Parathyroid adenoma (tissue), 2 donors: ENCODE measurements around the gene DNAJB1.
"Not testable (repeated sequence)": the region's sequence is repeated elsewhere in the genome, so short reads cannot be mapped to it uniquely, and the experiment has no call there.

Experiments used
- H2AFZ ChIP-seq: fragments of 300-600 bp; sonication (generic); one replicate; pipeline ENCODE4 v1.7.0; 2017; ENCODE audit warnings: antibody characterized with exemption, mild to moderate bottlenecking
- H3K27ac ChIP-seq: fragments of 300-600 bp; sonication (generic); one replicate; pipeline ENCODE4 v1.7.0; 2017
- H3K27me3 ChIP-seq: fragments of 300-600 bp; sonication (generic); one replicate; pipeline ENCODE4 v1.7.0; 2017; ENCODE audit warnings: low read length; ENCODE audit not compliant: control insufficient read depth, insufficient read depth
- H3K36me3 ChIP-seq: fragments of 300-600 bp; sonication (generic); one replicate; pipeline ENCODE4 v1.7.0; 2017; ENCODE audit warnings: low read length; ENCODE audit not compliant: control insufficient read depth, insufficient read depth
- H3K4me1 ChIP-seq: fragments of 300-600 bp; sonication (generic); one replicate; pipeline ENCODE4 v1.7.0; 2017; ENCODE audit warnings: control low read depth
- H3K4me2 ChIP-seq: fragments of 300-600 bp; sonication (generic); one replicate; pipeline ENCODE4 v1.7.0; 2017; ENCODE audit warnings: low read length
- H3K4me3 ChIP-seq: fragments of 300-600 bp; sonication (generic); one replicate; pipeline ENCODE4 v1.7.0; 2017; ENCODE audit warnings: low read depth, low read length
- H3K79me2 ChIP-seq: fragments of 300-600 bp; sonication (generic); one replicate; pipeline ENCODE4 v1.7.0; 2017; ENCODE audit warnings: control low read depth
- H3K9ac ChIP-seq: fragments of 300-600 bp; sonication (generic); one replicate; pipeline ENCODE4 v1.7.0; 2017; ENCODE audit warnings: mild to moderate bottlenecking
- H3K9me3 ChIP-seq: fragments of 300-600 bp; sonication (generic); one replicate; pipeline ENCODE4 v1.7.0; 2017; ENCODE audit warnings: low read length; ENCODE audit not compliant: control insufficient read depth
- TF ChIP-seq, protein P1 (sequence below): fragments of 300-600 bp; sonication (generic); IDR thresholded peaks from one replicate; pipeline ENCODE4 v1.7.0; 2017; ENCODE audit warnings: antibody characterized with exemption, mild to moderate bottlenecking
- donor health status: primary hyperparathyroidism.

DNAJB1 gene

DNA sequence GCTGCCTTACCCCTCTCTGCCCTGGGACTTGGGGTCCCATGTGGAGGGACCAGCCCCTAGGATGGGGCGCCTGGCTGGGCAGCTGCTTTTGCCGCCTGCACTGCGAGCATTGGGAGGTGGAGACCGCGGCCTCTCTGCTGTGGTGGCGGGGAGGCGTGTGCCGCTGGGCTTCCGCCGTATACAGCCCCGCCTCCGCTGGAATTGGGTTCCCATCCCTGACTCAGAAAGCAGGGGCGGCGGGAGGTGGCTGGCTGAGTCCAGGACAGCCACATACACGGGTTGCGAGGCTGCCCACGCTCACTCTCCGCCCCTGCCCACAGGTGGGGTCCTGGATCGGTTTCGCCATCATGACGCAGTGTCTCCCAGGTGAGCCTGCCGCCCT, 47.1 kb upstream of the DNAJB1 start:
- Histone ChIP-seq H3K4me2 (no peak overlapping the region), H3K79me2 (peaks cover 29% of the 10 kb centered on the region), H3K9me3 (no peaks in the 10 kb centered on the region), H3K36me3 (no peaks in the 10 kb centered on the region), H3K4me3 (no peak overlapping the region), H3K27ac (no peak overlapping the region), H3K27me3 (no peaks in the 10 kb centered on the region), H2AFZ (no peak overlapping the region), H3K4me1 (peaks cover 28% of the 10 kb centered on the region), H3K9ac (no peak overlapping the region)
- TF ChIP-seq, protein P1, sequence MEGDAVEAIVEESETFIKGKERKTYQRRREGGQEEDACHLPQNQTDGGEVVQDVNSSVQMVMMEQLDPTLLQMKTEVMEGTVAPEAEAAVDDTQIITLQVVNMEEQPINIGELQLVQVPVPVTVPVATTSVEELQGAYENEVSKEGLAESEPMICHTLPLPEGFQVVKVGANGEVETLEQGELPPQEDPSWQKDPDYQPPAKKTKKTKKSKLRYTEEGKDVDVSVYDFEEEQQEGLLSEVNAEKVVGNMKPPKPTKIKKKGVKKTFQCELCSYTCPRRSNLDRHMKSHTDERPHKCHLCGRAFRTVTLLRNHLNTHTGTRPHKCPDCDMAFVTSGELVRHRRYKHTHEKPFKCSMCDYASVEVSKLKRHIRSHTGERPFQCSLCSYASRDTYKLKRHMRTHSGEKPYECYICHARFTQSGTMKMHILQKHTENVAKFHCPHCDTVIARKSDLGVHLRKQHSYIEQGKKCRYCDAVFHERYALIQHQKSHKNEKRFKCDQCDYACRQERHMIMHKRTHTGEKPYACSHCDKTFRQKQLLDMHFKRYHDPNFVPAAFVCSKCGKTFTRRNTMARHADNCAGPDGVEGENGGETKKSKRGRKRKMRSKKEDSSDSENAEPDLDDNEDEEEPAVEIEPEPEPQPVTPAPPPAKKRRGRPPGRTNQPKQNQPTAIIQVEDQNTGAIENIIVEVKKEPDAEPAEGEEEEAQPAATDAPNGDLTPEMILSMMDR, result no peak

DNA sequence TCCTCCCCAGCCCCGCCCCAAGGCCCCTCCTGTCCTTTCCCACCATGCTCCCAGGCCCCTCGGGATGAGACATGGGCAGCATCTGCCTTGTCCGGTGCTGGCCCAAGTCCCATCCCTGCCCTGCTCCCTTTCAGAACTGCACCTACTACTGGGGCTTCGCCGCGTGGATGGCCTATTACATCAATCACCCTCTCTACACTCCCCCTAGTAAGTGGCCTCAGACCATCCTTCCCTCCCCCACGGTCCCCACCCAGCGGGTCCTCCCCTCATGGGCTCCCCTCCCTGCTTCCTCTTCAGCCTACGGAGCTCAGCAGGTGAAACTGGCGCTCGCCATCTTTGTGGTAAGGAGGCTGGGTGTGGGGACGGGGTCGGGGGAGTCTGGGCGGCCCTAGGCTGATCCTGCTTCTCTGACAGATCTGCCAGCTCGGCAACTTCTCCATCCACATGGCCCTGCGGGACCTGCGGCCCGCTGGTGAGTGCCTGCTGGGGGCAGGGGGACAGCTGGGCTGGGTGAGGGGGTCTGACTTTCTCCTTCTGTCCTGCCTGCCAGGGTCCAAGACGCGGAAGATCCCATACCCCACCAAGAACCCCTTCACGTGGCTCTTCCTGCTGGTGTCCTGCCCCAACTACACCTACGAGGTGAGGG, 46.6 kb upstream of the DNAJB1 start:
- H3K4me1 ChIP-seq, result peaks cover 31% of the 10 kb centered on the region
- not testable (repeated sequence) for H3K27ac ChIP-seq, H3K4me2 ChIP-seq, H2AFZ ChIP-seq, H3K36me3 ChIP-seq, H3K27me3 ChIP-seq, H3K4me3 ChIP-seq, H3K9me3 ChIP-seq, H3K9ac ChIP-seq
- peaks cover 29% of the 10 kb centered on the region for H3K79me2 ChIP-seq

DNA sequence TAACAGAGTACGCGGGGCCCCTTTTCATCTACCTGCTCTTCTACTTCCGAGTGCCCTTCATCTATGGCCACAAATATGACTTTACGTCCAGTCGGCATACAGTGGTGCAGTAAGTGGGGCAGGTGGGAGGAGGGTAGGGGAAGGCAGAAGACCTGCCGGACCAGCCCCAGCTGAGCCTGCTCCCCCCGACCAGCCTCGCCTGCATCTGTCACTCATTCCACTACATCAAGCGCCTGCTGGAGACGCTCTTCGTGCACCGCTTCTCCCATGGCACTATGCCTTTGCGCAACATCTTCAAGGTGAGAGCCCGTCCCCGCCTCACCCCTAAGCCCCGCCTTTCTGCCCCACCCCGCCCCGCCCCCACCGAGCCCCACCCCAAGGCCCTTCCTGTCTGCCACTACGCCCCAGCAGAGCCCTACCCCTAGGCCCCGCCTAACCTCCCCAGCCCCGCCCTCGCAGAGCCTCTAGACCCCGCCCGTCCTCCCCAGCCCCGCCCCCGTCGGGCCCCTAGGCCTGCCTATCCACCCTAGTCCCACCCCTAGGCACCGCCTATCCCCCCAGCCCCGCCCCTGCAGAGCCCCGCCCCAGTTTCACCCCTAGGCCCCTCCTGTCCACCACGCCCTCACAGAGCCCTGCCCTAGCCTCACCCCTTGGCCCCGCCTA, 45.9 kb upstream of the DNAJB1 start:
- no peaks in the 10 kb centered on the region for H3K9me3 ChIP-seq
- no peak overlapping the region for H3K27ac ChIP-seq
- H3K4me3 ChIP-seq, result no peak overlapping the region
- H3K36me3 ChIP-seq, result no peaks in the 10 kb centered on the region
- no peak overlapping the region for H3K4me2 ChIP-seq
- peaks cover 35% of the 10 kb centered on the region for H3K4me1 ChIP-seq
- peaks cover 34% of the 10 kb centered on the region for H3K79me2 ChIP-seq
- no peak overlapping the region for H3K9ac ChIP-seq
- TF ChIP-seq, protein P1, result no peak
- no peak overlapping the region for H2AFZ ChIP-seq
- no peaks in the 10 kb centered on the region for H3K27me3 ChIP-seq

DNA sequence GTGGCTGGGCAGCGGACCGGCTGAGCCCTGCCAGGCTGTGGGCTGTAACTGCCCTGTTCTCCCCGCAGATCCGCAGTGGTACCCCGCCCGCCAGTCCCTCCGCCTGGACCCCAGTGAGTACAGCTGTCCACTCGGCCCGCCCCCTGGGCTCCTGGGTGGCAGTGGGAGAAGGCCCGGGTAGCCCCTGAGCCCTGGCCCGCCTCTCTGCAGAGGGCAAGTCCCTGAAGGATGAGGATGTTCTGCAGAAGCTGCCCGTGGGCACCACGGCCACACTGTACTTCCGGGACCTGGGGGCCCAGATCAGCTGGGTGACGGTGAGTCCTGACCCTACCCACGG, 45.4 kb upstream of the DNAJB1 start:
- Histone ChIP-seq H3K9me3 (no peaks in the 10 kb centered on the region), H3K9ac (no peak overlapping the region), H3K27ac (no peak overlapping the region)

More for the DNA sequence above, 45.4 kb upstream of the DNAJB1 start:
- H2AFZ ChIP-seq, result no peak overlapping the region
- H3K36me3 ChIP-seq, result no peaks in the 10 kb centered on the region
- no peak overlapping the region for H3K4me3 ChIP-seq
- H3K4me1 ChIP-seq, result peaks cover 35% of the 10 kb centered on the region
- TF ChIP-seq, protein P1, result no peak
- no peaks in the 10 kb centered on the region for H3K27me3 ChIP-seq
- no peak overlapping the region for H3K4me2 ChIP-seq
- H3K79me2 ChIP-seq, result peaks cover 40% of the 10 kb centered on the region
